ENCODE data around the gene ATXN7.

- TF ChIP-seq CTCF (IDR thresholded peaks at IDR 0.05) (no peak), ZFX (IDR thresholded peaks at IDR 0.05; ENCODE audit: borderline replicate concordance) (no peak)
These were observed 17.0 kb downstream of the ATXN7 start for GRCh38 chr3:63880653-63881052.

Data from 22Rv1 (cell line).